HG03575 (cell line): ENCODE results near the gene OTX1.
"Not testable (repeated sequence)": the region's sequence is repeated elsewhere in the genome, so short reads cannot be mapped to it uniquely, and the experiment has no call there.

Experiments used
- ATAC-seq: cut with Tn5 transposase; IDR thresholded peaks from one replicate; pipeline ENCODE4 v1.9.1; 2021; ENCODE audit not compliant: unreplicated experiment, insufficient number of reproducible peaks, low FRiP score; ENCODE audit errors: extremely low read depth

The OTX1 gene

GRCh38 chr2:63050334-63051041 is at the start of gene OTX1:
OTX1 (plus strand) TSS chr2:63050830; CDS start chr2:63052991, 2,161 bp downstream.
- peak; percentile 72 for ATAC-seq

- no peak for ATAC-seq
These were observed 49.1 kb upstream of the OTX1 start for GRCh38 chr2:63001576-63001975.

GRCh38 chr2:63003351-63003750 is 47.3 kb upstream of the OTX1 start:
- no peak for ATAC-seq

- no peak for ATAC-seq
These were observed 42.7 kb upstream of the OTX1 start for GRCh38 chr2:63007813-63008458.

GRCh38 chr2:63008838-63009237 is 41.8 kb upstream of the OTX1 start:
- no peak for ATAC-seq

GRCh38 chr2:63009490-63009889 is 41.1 kb upstream of the OTX1 start:
- ATAC-seq = no peak

GRCh38 chr2:63012541-63012940 is 38.1 kb upstream of the OTX1 start:
- ATAC-seq = no peak

GRCh38 chr2:63013438-63013837 is 37.2 kb upstream of the OTX1 start:
- no peak for ATAC-seq

- no peak for ATAC-seq
These were observed 35.2 kb upstream of the OTX1 start for GRCh38 chr2:63015389-63015788.

GRCh38 chr2:63018439-63018838 is 32.2 kb upstream of the OTX1 start:
- ATAC-seq = no peak

- ATAC-seq = not testable (repeated sequence)
These were observed 30.9 kb upstream of the OTX1 start for GRCh38 chr2:63019686-63020085.

GRCh38 chr2:63023444-63023843 is 27.2 kb upstream of the OTX1 start:
- ATAC-seq = no peak

- no peak for ATAC-seq
These were observed 23.4 kb upstream of the OTX1 start for GRCh38 chr2:63027220-63027619.

- no peak for ATAC-seq
These were observed 21.6 kb upstream of the OTX1 start for GRCh38 chr2:63029058-63029457.

- no peak for ATAC-seq
These were observed 16.1 kb upstream of the OTX1 start for GRCh38 chr2:63034526-63034925.

GRCh38 chr2:63035169-63035568 is 15.5 kb upstream of the OTX1 start:
- ATAC-seq = no peak

- ATAC-seq = no peak
These were observed 15.0 kb upstream of the OTX1 start for GRCh38 chr2:63035660-63036059.

- ATAC-seq = no peak
These were observed 12.6 kb upstream of the OTX1 start for GRCh38 chr2:63038034-63038433.

GRCh38 chr2:63040586-63040985 is 10.0 kb upstream of the OTX1 start:
- no peak for ATAC-seq

GRCh38 chr2:63041592-63041991 is 9.0 kb upstream of the OTX1 start:
- ATAC-seq = no peak
